Inflammatory macrophage (primary cell): Measurements from ENCODE around the gene CA5A.

ENCODE experiments used
- DNase-seq, 2 donors: peaks; one replicate each; pipeline ENCODE4 v3.0.0-alpha.2; 2020 to 2022

The CA5A gene

GRCh38 chr16:87963400-87963799, 27.1 kb upstream of the CA5A start:
- DNase-seq: peak; percentile 20 to 69

GRCh38 chr16:87961623-87962022, 25.3 kb upstream of the CA5A start:
- DNase-seq: no peak

GRCh38 chr16:87960852-87961251, 24.5 kb upstream of the CA5A start:
- no peak for DNase-seq

- no peak for DNase-seq
Observed at GRCh38 chr16:87960296-87960695, 24.0 kb upstream of the CA5A start.

GRCh38 chr16:87959391-87959990, 23.2 kb upstream of the CA5A start:
- DNase-seq: peak in 1 of 2 donors; percentile 41

GRCh38 chr16:87958632-87959031, 22.3 kb upstream of the CA5A start:
- no peak for DNase-seq

- no peak for DNase-seq
Observed at GRCh38 chr16:87957296-87958094, 21.2 kb upstream of the CA5A start.

GRCh38 chr16:87956365-87957231, 20.3 kb upstream of the CA5A start:
- DNase-seq: peak; percentile 61 to 83

- no peak for DNase-seq
Observed at GRCh38 chr16:87956098-87956364, 19.7 kb upstream of the CA5A start.

- DNase-seq: peak; percentile 70 to 72
Observed at GRCh38 chr16:87955302-87956097, 19.2 kb upstream of the CA5A start.

- no peak for DNase-seq
Observed at GRCh38 chr16:87954826-87955225, 18.5 kb upstream of the CA5A start.

GRCh38 chr16:87954361-87954760, 18.0 kb upstream of the CA5A start:
- DNase-seq: peak; percentile 79 to 85

GRCh38 chr16:87953308-87954215, 17.2 kb upstream of the CA5A start:
- peak; percentile 66 to 67 for DNase-seq

- no peak for DNase-seq
Observed at GRCh38 chr16:87952751-87953150, 16.4 kb upstream of the CA5A start.

GRCh38 chr16:87951552-87952538, 15.5 kb upstream of the CA5A start:
- DNase-seq: peak in 1 of 2 donors; percentile 24

GRCh38 chr16:87950765-87951551, 14.6 kb upstream of the CA5A start, which contains the start of gene BANP:
Gene BANP, plus strand, starts transcription at chr16:87951434. Its CDS starts 23,682 bp downstream, at chr16:87975116.
- DNase-seq: peak; percentile 98

- DNase-seq: no peak
Observed at GRCh38 chr16:87949071-87949744, 12.9 kb upstream of the CA5A start.

GRCh38 chr16:87948735-87949070, 12.4 kb upstream of the CA5A start:
- no peak for DNase-seq

GRCh38 chr16:87948119-87948545, 11.8 kb upstream of the CA5A start:
- DNase-seq: peak; percentile 68 to 72
